T-helper 22 cell (primary cell): ENCODE data around the gene HMG20A.

Experiments
- DNase-seq: peaks from one replicate; pipeline ENCODE4 v3.0.0-alpha.2; 2020; ENCODE audit warnings: low read depth

HMG20A gene

GRCh38 chr15:77519540-77519939 lies 98.9 kb downstream of the HMG20A start:
- DNase-seq, result no peak

- DNase-seq, result no peak
Measured at GRCh38 chr15:77521206-77521605, 100.5 kb downstream of the HMG20A start.

GRCh38 chr15:77525400-77525811 lies 104.7 kb downstream of the HMG20A start:
- DNase-seq, result no peak

GRCh38 chr15:77525907-77526594 lies 105.4 kb downstream of the HMG20A start:
- no peak for DNase-seq

GRCh38 chr15:77526595-77527163 lies 106.0 kb downstream of the HMG20A start:
- no peak for DNase-seq

GRCh38 chr15:77527164-77527778 lies 106.6 kb downstream of the HMG20A start:
- no peak for DNase-seq

GRCh38 chr15:77527831-77528231 lies 107.1 kb downstream of the HMG20A start:
- DNase-seq, result no peak

GRCh38 chr15:77528290-77528967 lies 107.7 kb downstream of the HMG20A start:
- no peak for DNase-seq

GRCh38 chr15:77528968-77529319 lies 108.3 kb downstream of the HMG20A start:
- no peak for DNase-seq

- DNase-seq, result no peak
Measured at GRCh38 chr15:77529394-77530159, 108.9 kb downstream of the HMG20A start.

GRCh38 chr15:77530576-77530975 lies 109.9 kb downstream of the HMG20A start:
- no peak for DNase-seq

GRCh38 chr15:77531191-77532000 lies 110.7 kb downstream of the HMG20A start:
- no peak for DNase-seq

GRCh38 chr15:77532067-77532710 lies 111.5 kb downstream of the HMG20A start:
- DNase-seq, result no peak

GRCh38 chr15:77532846-77533245 lies 112.2 kb downstream of the HMG20A start:
- DNase-seq, result no peak

- DNase-seq, result no peak
Measured at GRCh38 chr15:77533578-77534430, 113.1 kb downstream of the HMG20A start.
